ENCODE measurements around the gene TMEM150B.
"Not testable (repeated sequence)": the region's sequence is repeated elsewhere in the genome, so short reads cannot be mapped to it uniquely, and the experiment has no call there.

Gene TMEM150B

GRCh38 chr19:55339105-55339888 is 14.2 kb upstream of the TMEM150B start, which contains the start of gene KMT5C:
Gene KMT5C, plus strand, starts transcription at chr19:55339876. Its CDS starts 2,061 bp downstream, at chr19:55341937.
- peak; percentile 100 for DNase-seq

- no peak for DNase-seq
Measured at GRCh38 chr19:55336101-55336500, 11.0 kb upstream of the TMEM150B start.

- DNase-seq, result no peak
Measured at GRCh38 chr19:55333870-55334269, 8.7 kb upstream of the TMEM150B start.

- not testable (repeated sequence) for DNase-seq
Measured at GRCh38 chr19:55329791-55330190, 4.7 kb upstream of the TMEM150B start.

- not testable (repeated sequence) for DNase-seq
Measured at GRCh38 chr19:55328774-55329318, 3.7 kb upstream of the TMEM150B start.

- DNase-seq, result no peak
Measured at GRCh38 chr19:55324662-55325061, 479 bp downstream of the TMEM150B start.

- DNase-seq, result no peak
Measured at GRCh38 chr19:55322204-55322885, 2.8 kb downstream of the TMEM150B start.

- no peak for DNase-seq
Measured at GRCh38 chr19:55321466-55322137, 3.5 kb downstream of the TMEM150B start.

- DNase-seq, result no peak
Measured at GRCh38 chr19:55320844-55321419, 4.2 kb downstream of the TMEM150B start.

GRCh38 chr19:55319785-55320184 is 5.4 kb downstream of the TMEM150B start:
- peak; percentile 80 for DNase-seq

GRCh38 chr19:55316646-55317045 is 8.5 kb downstream of the TMEM150B start:
- DNase-seq, result no peak

GRCh38 chr19:55315956-55316525 is 9.1 kb downstream of the TMEM150B start:
- no peak for DNase-seq

GRCh38 chr19:55314396-55314795 is 10.7 kb downstream of the TMEM150B start:
- DNase-seq, result no peak

- no peak for DNase-seq
Measured at GRCh38 chr19:55312621-55313512, 12.3 kb downstream of the TMEM150B start.

- no peak for DNase-seq
Measured at GRCh38 chr19:55311797-55312196, 13.3 kb downstream of the TMEM150B start.

- DNase-seq, result no peak
Measured at GRCh38 chr19:55311397-55311796, 13.7 kb downstream of the TMEM150B start.

- no peak for DNase-seq
Measured at GRCh38 chr19:55310498-55310897, 14.6 kb downstream of the TMEM150B start.

- DNase-seq, result no peak
Measured at GRCh38 chr19:55309448-55309847, 15.7 kb downstream of the TMEM150B start.

GRCh38 chr19:55308281-55308680 is 16.9 kb downstream of the TMEM150B start:
- no peak for DNase-seq

- no peak for DNase-seq
Measured at GRCh38 chr19:55306712-55307111, 18.4 kb downstream of the TMEM150B start.

GRCh38 chr19:55305983-55306562 is 19.1 kb downstream of the TMEM150B start:
- no peak for DNase-seq
